ENCODE measurements around the gene NCOA6.

DNA sequence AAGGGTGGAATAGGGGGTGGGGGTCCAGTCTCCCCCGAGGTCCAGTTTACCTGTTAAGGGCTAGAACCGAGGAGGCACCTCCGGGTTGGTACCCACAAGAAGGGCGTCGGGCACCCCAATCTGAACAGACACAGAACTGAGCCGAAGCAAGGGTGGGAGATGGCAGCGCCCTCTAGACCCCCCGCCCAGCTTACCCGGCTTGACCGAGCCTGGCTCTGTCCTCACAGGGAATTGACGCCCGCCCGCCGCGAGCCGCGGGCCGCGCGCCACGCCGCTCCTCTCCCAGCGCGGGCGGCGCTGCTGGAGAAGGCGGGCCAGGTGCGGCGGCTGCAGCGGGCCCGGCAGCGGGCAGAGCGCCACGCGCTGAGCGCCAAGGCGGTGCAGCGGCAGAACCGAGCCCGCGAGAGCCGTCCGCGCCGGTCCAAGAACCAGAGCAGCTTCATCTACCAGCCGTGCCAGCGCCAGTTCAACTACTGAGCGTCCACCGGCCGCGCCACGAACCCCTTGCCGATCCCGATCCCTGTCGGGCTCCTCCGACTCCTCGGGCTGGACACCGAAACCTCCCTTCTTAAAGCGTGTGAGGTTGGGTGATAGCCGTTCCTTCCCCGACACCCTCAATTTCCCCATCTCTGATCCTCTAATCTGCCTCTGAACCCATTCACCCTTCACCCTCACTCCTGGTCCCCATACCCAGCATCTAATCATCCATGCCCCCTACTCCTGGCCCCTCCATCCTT is 115.5 kb downstream of the NCOA6 start:
- TF ChIP-seq, protein P1, sequence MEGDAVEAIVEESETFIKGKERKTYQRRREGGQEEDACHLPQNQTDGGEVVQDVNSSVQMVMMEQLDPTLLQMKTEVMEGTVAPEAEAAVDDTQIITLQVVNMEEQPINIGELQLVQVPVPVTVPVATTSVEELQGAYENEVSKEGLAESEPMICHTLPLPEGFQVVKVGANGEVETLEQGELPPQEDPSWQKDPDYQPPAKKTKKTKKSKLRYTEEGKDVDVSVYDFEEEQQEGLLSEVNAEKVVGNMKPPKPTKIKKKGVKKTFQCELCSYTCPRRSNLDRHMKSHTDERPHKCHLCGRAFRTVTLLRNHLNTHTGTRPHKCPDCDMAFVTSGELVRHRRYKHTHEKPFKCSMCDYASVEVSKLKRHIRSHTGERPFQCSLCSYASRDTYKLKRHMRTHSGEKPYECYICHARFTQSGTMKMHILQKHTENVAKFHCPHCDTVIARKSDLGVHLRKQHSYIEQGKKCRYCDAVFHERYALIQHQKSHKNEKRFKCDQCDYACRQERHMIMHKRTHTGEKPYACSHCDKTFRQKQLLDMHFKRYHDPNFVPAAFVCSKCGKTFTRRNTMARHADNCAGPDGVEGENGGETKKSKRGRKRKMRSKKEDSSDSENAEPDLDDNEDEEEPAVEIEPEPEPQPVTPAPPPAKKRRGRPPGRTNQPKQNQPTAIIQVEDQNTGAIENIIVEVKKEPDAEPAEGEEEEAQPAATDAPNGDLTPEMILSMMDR (IDR thresholded peaks at IDR 0.05) = peak; percentile 61
- TF ChIP-seq EZH2 (IDR thresholded peaks at IDR 0.05; ENCODE audit: borderline replicate concordance, insufficient read depth, low read depth, low read length, poor library complexity, severe bottlenecking) = no peak

Measured in B cell (primary cell).